ENCODE measurements around the gene FAM181B.

- TF ChIP-seq, protein P1, sequence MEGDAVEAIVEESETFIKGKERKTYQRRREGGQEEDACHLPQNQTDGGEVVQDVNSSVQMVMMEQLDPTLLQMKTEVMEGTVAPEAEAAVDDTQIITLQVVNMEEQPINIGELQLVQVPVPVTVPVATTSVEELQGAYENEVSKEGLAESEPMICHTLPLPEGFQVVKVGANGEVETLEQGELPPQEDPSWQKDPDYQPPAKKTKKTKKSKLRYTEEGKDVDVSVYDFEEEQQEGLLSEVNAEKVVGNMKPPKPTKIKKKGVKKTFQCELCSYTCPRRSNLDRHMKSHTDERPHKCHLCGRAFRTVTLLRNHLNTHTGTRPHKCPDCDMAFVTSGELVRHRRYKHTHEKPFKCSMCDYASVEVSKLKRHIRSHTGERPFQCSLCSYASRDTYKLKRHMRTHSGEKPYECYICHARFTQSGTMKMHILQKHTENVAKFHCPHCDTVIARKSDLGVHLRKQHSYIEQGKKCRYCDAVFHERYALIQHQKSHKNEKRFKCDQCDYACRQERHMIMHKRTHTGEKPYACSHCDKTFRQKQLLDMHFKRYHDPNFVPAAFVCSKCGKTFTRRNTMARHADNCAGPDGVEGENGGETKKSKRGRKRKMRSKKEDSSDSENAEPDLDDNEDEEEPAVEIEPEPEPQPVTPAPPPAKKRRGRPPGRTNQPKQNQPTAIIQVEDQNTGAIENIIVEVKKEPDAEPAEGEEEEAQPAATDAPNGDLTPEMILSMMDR (conservative IDR thresholded peaks at IDR 0.05 in 1 of 2, IDR thresholded peaks at IDR 0.05 in 1 of 2; ENCODE audit: extremely low read depth in 1 of 2, insufficient read depth in 1 of 2, low read depth in 1 of 2, low read length in 2 of 2) = no peak
- TF ChIP-seq EZH2 (IDR thresholded peaks at IDR 0.05; ENCODE audit: borderline replicate concordance, low read length) = no peak
These were observed 4.4 kb upstream of the FAM181B start for GRCh38 chr11:82738091-82738490.
